Parathyroid adenoma (tissue), 2 donors: ENCODE measurements around the gene ZG16.

Experiments used
- H2AFZ ChIP-seq: fragments of 300-600 bp; sonication (generic); one replicate; pipeline ENCODE4 v1.7.0; 2017; ENCODE audit warnings: antibody characterized with exemption, mild to moderate bottlenecking
- H3K27ac ChIP-seq: fragments of 300-600 bp; sonication (generic); one replicate; pipeline ENCODE4 v1.7.0; 2017
- H3K27me3 ChIP-seq: fragments of 300-600 bp; sonication (generic); one replicate; pipeline ENCODE4 v1.7.0; 2017; ENCODE audit warnings: low read length; ENCODE audit not compliant: control insufficient read depth, insufficient read depth
- H3K36me3 ChIP-seq: fragments of 300-600 bp; sonication (generic); one replicate; pipeline ENCODE4 v1.7.0; 2017; ENCODE audit warnings: low read length; ENCODE audit not compliant: control insufficient read depth, insufficient read depth
- H3K4me1 ChIP-seq: fragments of 300-600 bp; sonication (generic); one replicate; pipeline ENCODE4 v1.7.0; 2017; ENCODE audit warnings: control low read depth
- H3K4me2 ChIP-seq: fragments of 300-600 bp; sonication (generic); one replicate; pipeline ENCODE4 v1.7.0; 2017; ENCODE audit warnings: low read length
- H3K4me3 ChIP-seq: fragments of 300-600 bp; sonication (generic); one replicate; pipeline ENCODE4 v1.7.0; 2017; ENCODE audit warnings: low read depth, low read length
- H3K79me2 ChIP-seq: fragments of 300-600 bp; sonication (generic); one replicate; pipeline ENCODE4 v1.7.0; 2017; ENCODE audit warnings: control low read depth
- H3K9ac ChIP-seq: fragments of 300-600 bp; sonication (generic); one replicate; pipeline ENCODE4 v1.7.0; 2017; ENCODE audit warnings: mild to moderate bottlenecking
- H3K9me3 ChIP-seq: fragments of 300-600 bp; sonication (generic); one replicate; pipeline ENCODE4 v1.7.0; 2017; ENCODE audit warnings: low read length; ENCODE audit not compliant: control insufficient read depth
- TF ChIP-seq, protein P1 (sequence below): fragments of 300-600 bp; sonication (generic); IDR thresholded peaks from one replicate; pipeline ENCODE4 v1.7.0; 2017; ENCODE audit warnings: antibody characterized with exemption, mild to moderate bottlenecking
- donor health status: primary hyperparathyroidism.

ZG16 gene

DNA sequence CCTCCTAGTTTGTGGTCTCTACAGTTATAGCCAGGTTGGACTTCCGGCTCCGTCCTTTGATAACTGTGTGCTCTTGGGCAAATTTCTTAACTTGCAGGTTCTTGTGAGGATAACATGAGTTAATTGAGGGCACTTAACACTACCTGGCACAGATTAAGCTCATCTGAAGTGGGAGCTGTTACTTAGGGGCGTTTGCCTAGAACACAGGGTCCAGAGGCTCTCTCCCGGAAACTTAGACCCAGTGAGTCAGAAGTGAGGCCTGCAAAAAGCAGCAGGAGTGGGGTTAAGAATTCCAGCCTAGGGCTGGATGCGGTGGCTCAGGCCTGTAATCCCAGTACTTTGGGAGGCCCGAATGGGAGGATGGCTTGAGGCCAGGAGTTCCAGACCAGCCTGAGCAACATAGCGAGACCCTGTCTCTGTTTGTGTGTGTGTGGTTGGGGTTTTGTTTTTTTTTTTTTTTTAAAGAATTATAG lies 43.6 kb downstream of the ZG16 start:
- Histone ChIP-seq H3K4me3 (peak overlapping the region; percentile 68), H3K9ac (no peak overlapping the region), H3K36me3 (no peaks in the 10 kb centered on the region), H3K27me3 (no peaks in the 10 kb centered on the region), H3K9me3 (no peaks in the 10 kb centered on the region), H3K4me2 (peak overlapping the region; percentile 76), H2AFZ (peak overlapping the region; percentile 72), H3K79me2 (peaks cover 53% of the 10 kb centered on the region), H3K4me1 (peaks cover 14% of the 10 kb centered on the region), H3K27ac (peak overlapping the region; percentile 93)
- TF ChIP-seq, protein P1, sequence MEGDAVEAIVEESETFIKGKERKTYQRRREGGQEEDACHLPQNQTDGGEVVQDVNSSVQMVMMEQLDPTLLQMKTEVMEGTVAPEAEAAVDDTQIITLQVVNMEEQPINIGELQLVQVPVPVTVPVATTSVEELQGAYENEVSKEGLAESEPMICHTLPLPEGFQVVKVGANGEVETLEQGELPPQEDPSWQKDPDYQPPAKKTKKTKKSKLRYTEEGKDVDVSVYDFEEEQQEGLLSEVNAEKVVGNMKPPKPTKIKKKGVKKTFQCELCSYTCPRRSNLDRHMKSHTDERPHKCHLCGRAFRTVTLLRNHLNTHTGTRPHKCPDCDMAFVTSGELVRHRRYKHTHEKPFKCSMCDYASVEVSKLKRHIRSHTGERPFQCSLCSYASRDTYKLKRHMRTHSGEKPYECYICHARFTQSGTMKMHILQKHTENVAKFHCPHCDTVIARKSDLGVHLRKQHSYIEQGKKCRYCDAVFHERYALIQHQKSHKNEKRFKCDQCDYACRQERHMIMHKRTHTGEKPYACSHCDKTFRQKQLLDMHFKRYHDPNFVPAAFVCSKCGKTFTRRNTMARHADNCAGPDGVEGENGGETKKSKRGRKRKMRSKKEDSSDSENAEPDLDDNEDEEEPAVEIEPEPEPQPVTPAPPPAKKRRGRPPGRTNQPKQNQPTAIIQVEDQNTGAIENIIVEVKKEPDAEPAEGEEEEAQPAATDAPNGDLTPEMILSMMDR = no peak

DNA sequence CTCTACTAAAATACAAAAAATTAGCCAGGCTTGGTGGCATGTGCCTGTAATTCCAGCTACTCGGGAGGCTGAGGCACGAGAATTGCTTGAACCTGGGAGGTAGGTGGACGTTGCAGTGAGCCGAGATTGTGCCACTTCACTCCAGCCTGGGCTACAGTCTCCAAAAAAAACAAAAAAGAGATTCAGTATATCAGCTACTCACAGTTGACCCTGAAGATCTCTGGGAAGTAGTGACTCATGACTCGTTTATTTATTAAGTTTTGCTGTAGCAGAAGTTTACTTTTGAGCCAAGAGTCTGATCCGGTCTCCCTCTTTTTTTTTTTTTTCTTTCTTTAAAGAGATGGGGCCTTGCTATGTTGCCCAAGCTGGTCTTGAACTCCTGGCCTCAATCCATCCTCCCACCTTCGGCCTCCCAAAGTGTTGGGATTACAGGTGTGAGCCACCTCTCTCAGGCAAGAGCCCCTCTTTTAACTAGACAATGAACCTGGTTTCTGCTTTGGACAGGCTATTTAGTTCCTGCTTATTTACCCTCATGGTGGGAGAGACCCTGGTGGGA lies 46.6 kb downstream of the ZG16 start:
- no peak overlapping the region for H3K4me3 ChIP-seq
- peaks cover 63% of the 10 kb centered on the region for H3K79me2 ChIP-seq

DNA sequence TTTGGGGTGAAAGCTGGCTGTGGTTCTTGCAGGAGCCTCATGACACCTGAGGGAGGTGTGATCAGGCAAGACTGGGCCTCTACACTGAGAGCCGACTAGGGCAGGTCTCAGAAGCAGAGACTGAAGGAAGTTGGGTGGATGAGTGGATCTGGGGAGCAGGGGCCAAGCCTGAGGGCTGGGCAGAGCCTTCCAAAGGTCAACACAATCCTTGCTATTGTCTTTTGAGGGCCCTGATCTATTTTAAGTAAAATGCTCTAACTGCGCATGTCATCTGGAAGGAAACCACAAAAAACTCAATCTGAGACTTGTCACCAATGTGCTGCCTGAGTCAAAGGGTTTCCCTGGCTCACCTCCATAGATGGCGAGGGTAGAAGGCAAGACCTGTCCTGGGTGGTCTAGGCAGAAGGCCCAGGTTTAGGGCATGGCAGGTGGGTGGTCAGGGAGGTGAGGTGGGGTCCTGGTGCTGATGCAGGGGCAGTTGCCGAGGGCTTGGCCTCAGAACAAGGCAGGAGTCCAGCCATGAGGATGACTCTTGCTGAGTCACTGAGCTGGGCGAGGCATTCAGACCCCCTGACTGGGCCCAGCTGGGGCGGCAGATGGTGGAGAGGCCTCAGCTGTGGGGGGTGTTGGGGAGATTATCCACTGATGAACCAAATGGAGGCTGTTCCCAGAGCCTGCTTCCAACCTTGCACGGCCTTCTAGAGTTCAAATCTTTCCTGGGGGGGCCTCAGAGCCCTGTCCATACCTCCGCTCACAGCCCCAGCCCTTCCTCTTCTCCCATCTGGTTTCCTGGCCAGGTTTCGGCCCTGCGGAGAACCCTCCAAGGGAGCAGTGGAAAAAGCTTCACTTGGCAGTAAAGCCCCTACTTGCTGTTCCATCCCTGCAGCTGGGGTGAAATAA lies 47.3 kb downstream of the ZG16 start:
- no peaks in the 10 kb centered on the region for H3K36me3 ChIP-seq
- H3K9ac ChIP-seq = no peak overlapping the region
- H3K9me3 ChIP-seq = no peaks in the 10 kb centered on the region
- peaks cover 70% of the 10 kb centered on the region for H3K79me2 ChIP-seq
- H3K4me2 ChIP-seq = no peak overlapping the region
- H2AFZ ChIP-seq = no peak overlapping the region
- TF ChIP-seq, protein P1 = no peak
- H3K27me3 ChIP-seq = no peaks in the 10 kb centered on the region
- H3K4me1 ChIP-seq = peaks cover 14% of the 10 kb centered on the region
- H3K27ac ChIP-seq = peak overlapping the region; percentile 26
- H3K4me3 ChIP-seq = no peak overlapping the region

More for the DNA sequence above, 46.6 kb downstream of the ZG16 start:
- Histone ChIP-seq H3K27me3 (no peaks in the 10 kb centered on the region), H3K9me3 (no peaks in the 10 kb centered on the region), H3K9ac (no peak overlapping the region), H3K4me2 (no peak overlapping the region), H3K36me3 (no peaks in the 10 kb centered on the region), H3K4me1 (peaks cover 14% of the 10 kb centered on the region), H3K27ac (peak overlapping the region; percentile 26), H2AFZ (no peak overlapping the region)
- TF ChIP-seq, protein P1 = no peak

DNA sequence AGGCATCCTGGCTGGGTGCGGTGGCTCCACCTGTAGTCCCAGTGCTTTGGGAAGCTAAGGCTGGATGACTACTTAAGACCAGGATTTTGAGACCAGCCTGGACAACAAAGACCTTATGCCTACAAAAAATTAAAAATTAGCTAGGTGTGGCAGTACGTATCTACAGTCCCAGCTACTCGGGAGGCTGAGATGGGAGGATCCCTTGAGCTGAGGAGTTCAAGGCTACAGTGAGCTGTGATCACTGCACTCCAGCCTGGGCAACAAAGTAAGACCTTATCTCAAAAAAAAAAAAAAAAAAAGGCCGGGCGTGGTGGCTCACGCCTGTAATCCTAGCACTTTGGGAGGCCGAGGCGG lies 48.3 kb downstream of the ZG16 start:
- H3K4me1 ChIP-seq = peaks cover 12% of the 10 kb centered on the region
- no peak overlapping the region for H3K4me2 ChIP-seq
- TF ChIP-seq, protein P1 = no peak
- no peak overlapping the region for H3K9ac ChIP-seq
- no peaks in the 10 kb centered on the region for H3K9me3 ChIP-seq
- H2AFZ ChIP-seq = no peak overlapping the region
- no peak overlapping the region for H3K4me3 ChIP-seq
- H3K36me3 ChIP-seq = no peaks in the 10 kb centered on the region
- no peak overlapping the region for H3K27ac ChIP-seq
- H3K27me3 ChIP-seq = no peaks in the 10 kb centered on the region
- H3K79me2 ChIP-seq = peaks cover 72% of the 10 kb centered on the region
